ENCODE data around the gene MPP2.
A peak's percentile ranks its signal among the peaks of the same experiment; 100 is the strongest.
"Not testable (repeated sequence)": the region's sequence is repeated elsewhere in the genome, so short reads cannot be mapped to it uniquely, and the experiment has no call there.

MPP2 gene

DNA sequence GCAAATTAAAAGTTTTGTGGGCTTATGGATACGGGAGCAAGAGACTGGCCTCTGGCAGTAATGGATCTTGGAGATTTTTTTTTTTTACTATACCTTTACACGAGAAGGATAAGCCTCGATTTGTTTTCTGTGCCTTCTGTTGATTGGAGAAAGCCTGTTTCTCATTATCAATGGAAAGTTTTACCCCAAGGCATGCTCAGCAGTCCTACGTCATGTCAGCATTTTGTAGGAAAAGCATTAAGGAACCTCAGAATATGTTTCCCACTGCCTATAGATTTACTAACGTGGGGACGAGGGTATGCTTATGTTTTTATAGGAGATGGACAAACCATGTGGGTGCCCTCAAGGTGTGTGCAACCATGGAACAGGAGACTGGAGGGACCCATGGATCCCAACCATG, 33.5 kb downstream of the MPP2 start:
- H3K4me3 ChIP-seq (ENCODE audit: low read depth, low read length): no peak overlapping the region
- no peaks in the 10 kb centered on the region for H3K27me3 ChIP-seq (ENCODE audit: insufficient read depth, low read length)
- H2AFZ ChIP-seq (ENCODE audit: low read length, unreplicated experiment): no peak overlapping the region
- H3K79me2 ChIP-seq (ENCODE audit: control insufficient read depth, insufficient read depth, low read length, unreplicated experiment): no peaks in the 10 kb centered on the region
- H3K36me3 ChIP-seq (ENCODE audit: insufficient read depth, low read length): no peaks in the 10 kb centered on the region
- H3K27ac ChIP-seq (ENCODE audit: low read depth, low read length): no peak overlapping the region
- H3K4me1 ChIP-seq (ENCODE audit: control insufficient read depth, insufficient read depth, low read length, unreplicated experiment): peaks cover 10% of the 10 kb centered on the region

DNA sequence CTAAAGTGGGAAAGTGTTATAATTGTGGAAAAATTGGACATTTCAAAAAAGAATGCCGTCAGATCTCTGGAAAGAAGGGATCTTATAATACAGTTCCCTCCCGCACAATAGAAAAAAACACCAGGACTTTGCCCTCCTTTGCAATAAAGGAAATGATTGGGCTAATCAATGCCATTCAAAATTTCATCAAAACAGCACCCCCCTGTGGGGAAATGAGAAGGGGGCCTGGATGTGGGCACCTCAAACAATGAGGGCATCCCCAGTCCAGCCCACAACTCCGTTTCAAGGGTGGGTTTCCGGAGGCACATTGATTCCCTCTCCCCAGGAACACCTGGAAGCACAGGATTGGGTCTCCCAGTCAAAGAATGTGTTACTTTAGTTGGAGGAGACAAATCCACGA, 34.2 kb downstream of the MPP2 start:
- no peak overlapping the region for H2AFZ ChIP-seq (ENCODE audit: low read length, unreplicated experiment)
- H3K27me3 ChIP-seq (ENCODE audit: insufficient read depth, low read length): peaks cover 7% of the 10 kb centered on the region
- no peak overlapping the region for H3K4me3 ChIP-seq (ENCODE audit: low read depth, low read length)
- H3K79me2 ChIP-seq (ENCODE audit: control insufficient read depth, insufficient read depth, low read length, unreplicated experiment): no peaks in the 10 kb centered on the region
- no peaks in the 10 kb centered on the region for H3K36me3 ChIP-seq (ENCODE audit: insufficient read depth, low read length)
- no peak overlapping the region for H3K27ac ChIP-seq (ENCODE audit: low read depth, low read length)
- H3K4me1 ChIP-seq (ENCODE audit: control insufficient read depth, insufficient read depth, low read length, unreplicated experiment): peaks cover 9% of the 10 kb centered on the region

DNA sequence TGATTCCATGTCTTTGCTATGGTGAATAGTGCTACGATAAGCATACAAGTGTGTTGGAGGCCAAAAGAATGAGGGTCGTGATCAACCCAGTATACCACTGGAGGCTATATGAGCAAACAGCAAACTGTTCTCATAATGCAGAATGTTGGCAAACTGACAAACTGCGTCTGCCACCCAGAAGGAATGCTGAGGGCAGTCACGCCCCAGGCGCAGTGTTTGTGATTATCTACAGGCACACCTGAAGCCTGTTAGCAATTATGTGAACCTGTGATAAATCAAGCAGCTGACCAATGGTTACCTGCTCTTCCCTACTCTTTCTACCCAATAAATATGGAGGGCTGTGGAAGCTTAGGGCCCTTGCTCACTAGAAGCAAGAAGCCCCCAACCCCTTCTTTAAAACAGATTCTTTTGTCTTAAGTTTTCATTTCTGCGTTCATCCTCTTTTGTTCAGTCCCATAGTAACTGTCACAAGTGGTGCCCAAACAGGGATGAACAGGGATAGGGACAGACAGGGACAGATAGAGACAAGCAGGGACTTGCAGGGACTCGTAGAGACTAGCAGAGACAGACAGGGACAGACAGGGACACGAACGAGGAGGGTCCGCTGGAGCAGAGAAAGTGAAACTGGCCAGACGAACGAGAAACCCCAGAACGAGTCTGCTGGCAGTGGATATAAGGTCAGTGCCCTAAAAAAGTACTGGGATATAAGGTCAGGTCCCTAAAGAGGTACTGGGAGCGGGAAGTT, 35.2 kb downstream of the MPP2 start:
- H3K4me3 ChIP-seq (ENCODE audit: low read depth, low read length): peak overlapping the region; percentile 73
- H2AFZ ChIP-seq (ENCODE audit: low read length, unreplicated experiment): peak overlapping the region; percentile 80
- peaks cover 17% of the 10 kb centered on the region for H3K27me3 ChIP-seq (ENCODE audit: insufficient read depth, low read length)
- no peaks in the 10 kb centered on the region for H3K79me2 ChIP-seq (ENCODE audit: control insufficient read depth, insufficient read depth, low read length, unreplicated experiment)
- H3K4me1 ChIP-seq (ENCODE audit: control insufficient read depth, insufficient read depth, low read length, unreplicated experiment): peaks cover 9% of the 10 kb centered on the region
- H3K36me3 ChIP-seq (ENCODE audit: insufficient read depth, low read length): no peaks in the 10 kb centered on the region
- H3K27ac ChIP-seq (ENCODE audit: low read depth, low read length): no peak overlapping the region

DNA sequence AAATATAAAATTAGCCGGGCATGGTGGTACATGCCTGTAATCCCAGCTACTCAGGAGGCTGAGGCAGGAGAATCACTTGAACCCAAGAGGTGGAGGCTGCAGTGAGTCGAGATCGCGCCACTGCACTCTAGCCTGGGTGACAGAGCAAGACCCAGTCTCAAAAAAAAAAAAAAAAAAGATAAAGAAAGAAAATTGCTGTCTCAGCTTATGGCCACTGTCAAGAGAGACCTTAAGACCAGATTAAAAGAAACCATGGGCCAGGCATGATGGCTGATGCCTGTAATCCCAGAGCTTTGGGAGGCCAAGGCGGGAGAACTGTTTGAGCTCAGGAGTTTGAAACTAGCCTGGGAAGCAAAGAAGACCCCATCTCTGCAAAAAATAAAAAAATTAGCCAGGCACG, 38.3 kb downstream of the MPP2 start:
- not testable (repeated sequence) for H3K4me1 ChIP-seq (ENCODE audit: control insufficient read depth, insufficient read depth, low read length, unreplicated experiment); H3K36me3 ChIP-seq (ENCODE audit: insufficient read depth, low read length); H3K4me3 ChIP-seq (ENCODE audit: low read depth, low read length); H3K27ac ChIP-seq (ENCODE audit: low read depth, low read length); H3K79me2 ChIP-seq (ENCODE audit: control insufficient read depth, insufficient read depth, low read length, unreplicated experiment); H2AFZ ChIP-seq (ENCODE audit: low read length, unreplicated experiment)
- peaks cover 37% of the 10 kb centered on the region for H3K27me3 ChIP-seq (ENCODE audit: insufficient read depth, low read length)

DNA sequence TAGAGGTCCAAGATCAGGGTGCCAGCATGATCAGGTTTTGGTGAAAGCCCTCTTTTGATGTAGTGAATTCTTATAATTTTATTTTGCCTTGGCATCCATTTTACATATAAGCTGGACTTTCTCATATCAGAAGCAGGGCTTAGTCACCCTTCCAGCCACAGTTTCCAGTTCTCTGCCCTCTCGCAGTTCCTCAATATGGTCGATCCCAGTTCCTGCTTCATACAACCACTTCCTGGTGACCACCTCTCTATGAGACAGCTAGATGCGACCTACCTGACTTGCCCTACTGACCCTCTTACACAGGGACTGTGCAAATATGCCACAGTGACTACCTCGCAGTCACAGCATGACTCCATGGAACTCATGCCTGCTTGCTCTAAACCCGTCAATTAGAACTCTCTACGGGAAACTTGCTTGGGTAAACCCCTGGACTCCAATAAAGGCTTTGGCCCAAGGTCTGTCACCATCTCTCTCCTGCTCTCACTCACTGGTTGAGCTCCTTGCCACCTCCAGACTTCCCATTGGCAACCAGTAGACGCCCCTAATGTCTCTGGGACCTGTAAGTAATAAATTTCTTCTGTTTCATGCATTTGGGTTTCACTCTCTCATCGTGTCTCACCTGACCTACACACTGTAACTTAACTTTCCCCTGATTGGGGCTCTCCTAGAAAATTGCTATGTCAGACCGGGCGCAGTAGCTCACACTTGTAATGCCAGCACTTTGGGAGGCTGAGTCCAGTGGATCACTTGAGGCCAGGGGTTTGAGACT, 38.9 kb downstream of the MPP2 start:
- H3K79me2 ChIP-seq (ENCODE audit: control insufficient read depth, insufficient read depth, low read length, unreplicated experiment): no peaks in the 10 kb centered on the region
- no peak overlapping the region for H2AFZ ChIP-seq (ENCODE audit: low read length, unreplicated experiment)
- H3K4me1 ChIP-seq (ENCODE audit: control insufficient read depth, insufficient read depth, low read length, unreplicated experiment): peaks cover 9% of the 10 kb centered on the region
- no peak overlapping the region for H3K27ac ChIP-seq (ENCODE audit: low read depth, low read length)
- no peak overlapping the region for H3K4me3 ChIP-seq (ENCODE audit: low read depth, low read length)
- peaks cover 38% of the 10 kb centered on the region for H3K27me3 ChIP-seq (ENCODE audit: insufficient read depth, low read length)
- H3K36me3 ChIP-seq (ENCODE audit: insufficient read depth, low read length): no peaks in the 10 kb centered on the region

DNA sequence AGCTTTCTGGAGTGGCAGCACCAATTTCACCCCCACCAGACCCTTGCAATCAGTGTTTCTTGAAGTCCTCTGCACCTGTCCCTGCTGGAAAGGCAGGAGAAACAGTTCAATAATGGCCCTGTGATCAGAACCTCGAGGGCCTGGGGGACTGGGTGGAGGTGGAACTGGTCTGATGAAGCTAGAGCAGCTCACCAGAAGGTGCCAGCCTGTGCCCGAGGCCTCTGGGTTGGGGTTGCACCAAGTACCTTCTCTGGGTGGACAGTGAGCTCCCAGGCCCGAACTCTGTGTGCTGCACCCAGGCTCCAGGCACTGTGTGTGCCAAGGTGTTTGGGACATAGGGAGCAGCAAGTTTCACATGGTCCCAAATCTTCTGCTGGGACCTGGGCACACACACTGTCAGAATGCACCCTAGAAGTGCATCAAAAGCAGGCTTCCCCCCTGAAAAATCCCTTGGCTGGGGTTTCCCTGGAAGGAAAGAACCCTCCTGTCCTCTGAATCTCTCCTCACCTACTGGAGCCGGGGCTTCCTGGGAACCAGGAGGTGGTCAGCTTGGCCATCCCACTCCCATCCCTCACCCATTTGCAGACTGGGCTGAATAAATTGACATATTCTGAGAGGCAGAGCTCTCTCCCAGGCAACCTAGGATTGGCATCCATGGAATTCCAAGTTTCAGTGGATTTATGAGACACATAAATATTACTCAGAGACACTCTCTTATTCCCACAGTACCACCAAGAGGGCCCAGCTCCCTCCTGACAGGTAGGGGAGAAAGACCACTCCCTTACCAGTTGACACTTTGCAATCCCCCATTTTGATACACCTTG, 43.0 kb downstream of the MPP2 start:
- Histone ChIP-seq H3K79me2 (ENCODE audit: control insufficient read depth, insufficient read depth, low read length, unreplicated experiment) (no peaks in the 10 kb centered on the region), H3K27me3 (ENCODE audit: insufficient read depth, low read length) (peaks cover 38% of the 10 kb centered on the region), H2AFZ (ENCODE audit: low read length, unreplicated experiment) (no peak overlapping the region), H3K27ac (ENCODE audit: low read depth, low read length) (no peak overlapping the region), H3K4me3 (ENCODE audit: low read depth, low read length) (no peak overlapping the region), H3K36me3 (ENCODE audit: insufficient read depth, low read length) (no peaks in the 10 kb centered on the region), H3K4me1 (ENCODE audit: control insufficient read depth, insufficient read depth, low read length, unreplicated experiment) (no peaks in the 10 kb centered on the region)

DNA sequence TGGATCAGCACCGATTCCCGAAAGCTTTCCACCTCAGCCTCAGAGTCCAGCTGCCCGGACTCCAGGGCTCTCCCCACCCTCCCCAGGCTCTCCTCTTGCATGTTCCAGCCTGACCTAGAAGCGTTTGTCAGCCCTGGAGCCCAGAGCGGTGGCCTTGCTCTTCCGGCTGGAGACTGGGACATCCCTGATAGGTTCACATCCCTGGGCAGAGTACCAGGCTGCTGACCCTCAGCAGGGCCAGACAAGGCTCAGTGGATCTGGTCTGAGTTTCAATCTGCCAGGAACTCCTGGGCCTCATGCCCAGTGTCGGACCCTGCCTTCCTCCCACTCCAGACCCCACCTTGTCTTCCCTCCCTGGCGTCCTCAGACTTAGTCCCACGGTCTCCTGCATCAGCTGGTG, 45.4 kb downstream of the MPP2 start:
- Histone ChIP-seq H3K4me1 (ENCODE audit: control insufficient read depth, insufficient read depth, low read length, unreplicated experiment) (no peaks in the 10 kb centered on the region), H3K79me2 (ENCODE audit: control insufficient read depth, insufficient read depth, low read length, unreplicated experiment) (no peaks in the 10 kb centered on the region), H3K4me3 (ENCODE audit: low read depth, low read length) (no peak overlapping the region), H3K36me3 (ENCODE audit: insufficient read depth, low read length) (no peaks in the 10 kb centered on the region), H3K27ac (ENCODE audit: low read depth, low read length) (no peak overlapping the region), H3K27me3 (ENCODE audit: insufficient read depth, low read length) (peaks cover 41% of the 10 kb centered on the region), H2AFZ (ENCODE audit: low read length, unreplicated experiment) (no peak overlapping the region)

DNA sequence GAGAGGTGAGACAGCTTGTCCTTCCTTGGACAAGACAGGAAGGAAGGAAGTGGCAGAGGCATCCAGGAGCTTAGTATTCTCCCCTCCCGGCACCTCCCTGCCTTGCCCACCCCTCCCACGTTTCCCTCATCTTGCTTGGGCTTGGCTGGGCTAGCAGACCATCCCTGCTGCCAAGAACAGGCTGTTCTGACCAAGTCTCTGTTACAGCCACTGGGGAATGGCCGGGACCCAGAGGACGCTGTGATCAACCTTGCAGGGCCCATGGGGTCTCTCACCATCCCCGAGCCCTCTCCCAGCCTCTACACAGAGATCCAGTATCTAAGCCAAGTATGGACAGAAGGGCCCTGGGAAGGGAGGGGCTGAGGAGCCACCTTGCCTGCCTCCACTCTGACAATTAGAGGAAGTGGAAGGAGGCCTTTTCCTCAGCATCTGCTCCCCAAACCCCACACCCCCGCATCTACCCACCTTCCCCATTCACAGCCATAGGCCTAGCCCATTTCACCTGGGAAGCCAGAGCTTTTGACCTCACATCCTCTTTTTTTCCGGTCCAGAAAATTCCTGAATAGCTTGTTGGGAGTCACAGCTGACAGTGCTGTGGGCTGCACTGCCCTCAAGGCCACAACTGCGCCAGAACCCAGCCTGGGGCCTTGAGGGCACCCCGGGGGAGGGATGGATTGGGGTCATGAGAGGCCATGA, 46.3 kb downstream of the MPP2 start:
- no peak overlapping the region for H3K4me3 ChIP-seq (ENCODE audit: low read depth, low read length)
- no peaks in the 10 kb centered on the region for H3K36me3 ChIP-seq (ENCODE audit: insufficient read depth, low read length)
- no peaks in the 10 kb centered on the region for H3K4me1 ChIP-seq (ENCODE audit: control insufficient read depth, insufficient read depth, low read length, unreplicated experiment)

DNA sequence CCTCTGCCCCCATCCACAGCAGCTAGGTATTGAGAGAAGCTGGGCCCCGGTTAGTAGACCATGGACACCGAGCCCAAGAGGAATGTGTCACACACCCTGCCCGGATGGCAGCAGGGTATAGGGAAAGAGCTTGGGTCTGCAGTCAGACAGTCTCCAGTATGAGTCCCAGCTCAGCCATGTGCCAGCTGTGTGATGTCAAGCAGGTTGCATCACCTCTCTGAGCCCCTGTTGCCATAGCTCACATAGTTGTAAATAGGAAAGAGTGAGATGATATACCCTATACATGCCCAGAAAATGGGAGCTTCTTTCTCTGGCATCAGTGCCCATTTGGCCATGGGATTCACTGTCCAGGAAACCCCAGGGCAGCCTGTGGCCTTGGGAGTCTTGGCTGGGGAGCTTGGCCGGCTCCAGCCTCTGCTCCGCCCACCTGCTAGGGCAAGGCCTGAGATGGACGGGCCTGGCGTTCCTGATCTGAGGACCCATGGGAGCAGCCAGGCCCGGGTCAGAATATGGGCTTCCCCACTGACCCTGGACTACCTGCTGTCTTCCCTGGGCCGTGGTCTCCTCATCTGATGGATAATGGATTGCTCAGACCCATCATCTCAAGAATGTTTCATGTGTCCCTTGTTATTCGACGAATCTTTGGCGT, 47.1 kb downstream of the MPP2 start:
- no peak overlapping the region for H3K27ac ChIP-seq (ENCODE audit: low read depth, low read length)
- H3K4me1 ChIP-seq (ENCODE audit: control insufficient read depth, insufficient read depth, low read length, unreplicated experiment): no peaks in the 10 kb centered on the region
- no peak overlapping the region for H3K4me3 ChIP-seq (ENCODE audit: low read depth, low read length)
- H3K79me2 ChIP-seq (ENCODE audit: control insufficient read depth, insufficient read depth, low read length, unreplicated experiment): no peaks in the 10 kb centered on the region
- no peak overlapping the region for H2AFZ ChIP-seq (ENCODE audit: low read length, unreplicated experiment)
- peaks cover 42% of the 10 kb centered on the region for H3K27me3 ChIP-seq (ENCODE audit: insufficient read depth, low read length)
- H3K36me3 ChIP-seq (ENCODE audit: insufficient read depth, low read length): no peaks in the 10 kb centered on the region

More for the DNA sequence above, 46.3 kb downstream of the MPP2 start:
- no peak overlapping the region for H2AFZ ChIP-seq (ENCODE audit: low read length, unreplicated experiment)
- no peak overlapping the region for H3K27ac ChIP-seq (ENCODE audit: low read depth, low read length)
- peaks cover 45% of the 10 kb centered on the region for H3K27me3 ChIP-seq (ENCODE audit: insufficient read depth, low read length)
- no peaks in the 10 kb centered on the region for H3K79me2 ChIP-seq (ENCODE audit: control insufficient read depth, insufficient read depth, low read length, unreplicated experiment)
